ENCODE measurements around the gene NHLH2.

Gene NHLH2

DNA sequence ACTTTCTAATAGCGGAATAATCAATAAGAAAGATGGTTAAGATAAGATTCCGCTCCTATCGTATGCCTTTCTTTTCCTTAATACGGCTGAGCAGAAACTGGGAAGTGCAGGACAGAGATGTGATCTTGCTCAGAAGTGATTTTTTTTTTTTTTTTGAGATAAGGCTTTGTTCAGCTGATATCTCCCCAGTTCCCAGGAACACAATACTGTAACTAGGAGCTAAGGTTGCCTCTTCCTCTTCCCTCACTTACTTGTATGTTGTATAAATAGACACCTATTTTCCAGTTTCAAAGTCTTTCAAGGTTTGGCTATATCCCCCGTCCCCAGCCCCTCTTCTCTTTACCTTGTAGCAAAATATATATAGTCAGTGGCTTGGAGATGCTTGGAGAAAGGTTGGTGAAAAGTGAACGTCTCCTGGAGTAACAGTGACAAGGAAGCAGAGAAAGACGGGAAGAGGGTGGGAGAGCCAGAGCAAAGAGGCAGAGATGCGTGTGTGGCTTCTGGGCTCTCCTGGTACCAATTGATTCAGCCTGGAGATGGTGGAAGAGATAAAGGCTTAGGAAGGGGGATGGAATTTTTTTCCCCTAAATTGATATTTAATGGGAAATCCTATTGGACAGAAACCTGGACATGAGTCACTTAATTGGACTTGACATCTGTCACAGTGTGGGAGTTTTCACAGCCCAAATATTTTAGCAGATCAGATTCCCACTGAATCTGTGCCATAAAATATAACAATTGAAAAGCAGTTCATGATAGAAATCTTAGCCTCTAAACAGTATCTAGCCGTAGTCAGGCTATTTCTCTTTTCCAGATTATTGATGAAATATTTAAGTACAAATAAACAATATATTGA, at the start of gene NHLH2:
Gene NHLH2 (minus strand): TSS at position 522 of the 856 bp plus-strand sequence. CDS start 2,754 bp downstream, outside the sequence.
- no peak for DNase-seq (ENCODE audit: low read depth in 3 of 3)

DNA sequence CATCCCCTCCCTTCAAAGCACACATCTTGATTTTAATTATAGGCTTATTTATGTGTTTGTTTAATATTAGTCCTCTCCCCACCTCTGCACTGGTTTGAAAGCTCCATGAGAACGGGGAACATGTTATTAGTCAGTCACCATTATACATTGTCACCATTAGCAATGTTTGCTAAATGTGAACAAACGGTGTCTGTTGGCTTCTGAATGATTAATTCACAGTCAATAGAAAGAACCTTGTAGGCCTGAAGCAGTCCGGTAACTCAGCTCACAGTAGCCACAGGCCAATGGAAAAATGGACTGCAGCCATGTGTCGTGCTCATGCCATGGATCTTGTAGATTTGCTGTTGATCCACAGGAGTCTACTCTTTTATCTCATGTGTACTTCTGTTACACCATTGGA, 49.7 kb upstream of the NHLH2 start:
- DNase-seq (ENCODE audit: low read depth in 3 of 3) = no peak

DNA sequence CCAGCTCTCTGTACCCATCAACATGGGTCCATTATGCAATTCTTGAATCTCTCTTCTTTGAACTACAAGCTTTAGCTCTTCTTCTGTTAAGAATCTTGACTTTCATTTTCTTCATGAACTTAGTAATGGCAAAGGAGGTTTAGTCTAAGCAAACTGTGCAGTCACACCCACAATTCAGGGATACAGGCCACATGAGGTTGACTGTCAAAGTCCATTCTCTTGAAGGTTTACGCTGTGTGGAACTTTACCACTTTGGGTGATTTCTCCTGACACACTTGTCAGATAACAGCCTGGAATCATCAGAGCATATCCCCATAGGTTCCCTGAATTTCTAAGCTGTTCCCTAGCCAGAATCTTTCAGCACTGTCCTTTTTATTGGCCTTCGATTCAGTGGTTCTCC, 48.0 kb upstream of the NHLH2 start:
- no peak for DNase-seq (ENCODE audit: low read depth in 3 of 3)

DNA sequence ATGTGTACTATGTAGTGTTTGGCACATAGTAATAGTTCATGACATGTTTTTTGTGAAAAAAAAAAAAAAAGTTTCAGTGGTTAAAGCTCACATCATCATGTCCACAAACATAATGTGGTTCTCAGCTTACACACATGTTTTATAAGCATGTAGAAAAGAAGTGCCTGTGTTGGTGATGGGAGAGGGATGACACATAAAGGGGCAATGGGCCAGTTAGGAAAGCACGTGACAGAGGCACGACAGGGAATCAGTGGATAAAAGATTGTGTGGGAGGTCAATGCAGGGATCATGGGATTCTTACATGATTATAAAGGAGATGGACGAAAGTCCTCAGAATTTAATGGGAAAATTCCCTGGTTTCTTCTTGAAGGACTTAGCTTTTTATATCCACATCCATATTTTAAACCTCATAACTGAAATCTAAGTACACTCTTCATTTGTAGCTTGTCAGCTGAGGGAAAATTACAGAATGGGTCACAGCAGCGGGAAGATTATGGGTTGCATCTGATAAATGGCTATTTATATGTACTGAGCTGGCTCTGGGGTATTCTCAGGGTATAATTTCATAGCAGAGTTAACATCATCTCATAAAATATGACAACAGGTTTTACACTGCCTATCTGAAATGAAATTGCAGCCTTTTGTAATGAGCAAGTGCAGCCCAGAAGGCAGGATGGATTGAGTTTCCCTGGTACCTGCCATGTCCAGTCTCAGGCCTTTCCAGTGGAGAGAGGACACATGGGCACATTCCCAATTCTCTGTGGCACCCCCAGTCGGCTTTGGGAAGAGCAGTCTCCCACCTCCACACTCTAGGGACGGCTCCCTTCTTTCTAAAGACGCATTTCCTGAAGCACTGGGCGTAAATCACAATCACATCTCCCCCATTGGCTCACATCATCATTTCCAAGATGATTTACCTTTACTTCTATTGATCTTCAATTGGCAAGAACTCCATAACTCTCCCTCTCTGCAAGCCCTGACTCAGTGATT, 42.3 kb upstream of the NHLH2 start:
- DNase-seq (ENCODE audit: low read depth in 3 of 3) = no peak

DNA sequence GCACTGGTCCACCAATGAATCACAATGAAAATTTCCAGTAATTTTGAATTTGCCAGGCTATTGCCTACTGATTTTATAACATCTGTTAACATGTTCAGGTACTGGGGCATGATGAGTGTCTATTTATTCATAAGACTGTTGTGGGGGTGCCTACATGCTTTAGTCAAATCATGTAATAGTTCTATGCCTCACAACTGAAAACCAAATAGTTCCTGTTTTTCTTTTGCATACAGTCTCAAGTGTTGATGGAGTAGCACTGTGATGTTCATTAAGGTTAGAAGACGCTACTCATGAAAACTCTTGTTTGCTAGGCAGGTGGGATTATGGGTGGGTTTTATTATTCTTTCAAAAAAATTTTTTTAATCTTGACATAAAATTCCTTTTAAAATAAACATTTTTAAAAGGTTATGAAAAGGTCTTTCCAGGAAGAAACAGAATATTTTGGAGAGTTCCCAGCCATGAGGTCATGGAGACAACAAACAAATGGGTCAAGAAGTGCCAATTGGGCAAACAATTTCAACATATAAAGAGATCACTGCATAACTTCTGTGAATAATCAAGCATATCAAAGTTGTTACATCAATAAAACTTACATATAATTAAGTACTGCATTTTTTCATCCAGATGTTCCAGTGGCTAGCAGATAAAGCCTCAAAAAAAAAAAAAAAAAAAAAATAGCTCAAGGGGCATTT, 40.2 kb upstream of the NHLH2 start:
- no peak for DNase-seq (ENCODE audit: low read depth in 3 of 3)

DNA sequence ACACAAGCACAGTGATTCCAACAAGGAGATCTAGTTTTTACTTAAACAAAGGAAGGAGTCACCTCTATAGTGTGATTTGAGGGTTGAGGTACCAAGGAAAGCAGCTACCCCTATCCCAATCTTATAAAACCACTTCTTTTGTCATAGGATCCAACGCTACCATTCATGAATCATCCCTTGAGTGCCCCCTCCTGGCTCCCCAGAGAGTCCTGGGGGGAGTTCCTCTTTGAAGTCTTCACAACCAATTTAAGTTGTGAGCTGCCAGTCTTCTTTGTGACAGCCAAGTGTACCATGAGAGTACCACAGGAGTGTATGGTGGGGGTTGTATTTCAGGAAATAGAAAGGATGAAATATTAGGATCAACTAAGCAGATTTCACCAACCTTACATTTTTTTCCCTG, 39.1 kb upstream of the NHLH2 start:
- no peak for DNase-seq (ENCODE audit: low read depth in 3 of 3)

DNA sequence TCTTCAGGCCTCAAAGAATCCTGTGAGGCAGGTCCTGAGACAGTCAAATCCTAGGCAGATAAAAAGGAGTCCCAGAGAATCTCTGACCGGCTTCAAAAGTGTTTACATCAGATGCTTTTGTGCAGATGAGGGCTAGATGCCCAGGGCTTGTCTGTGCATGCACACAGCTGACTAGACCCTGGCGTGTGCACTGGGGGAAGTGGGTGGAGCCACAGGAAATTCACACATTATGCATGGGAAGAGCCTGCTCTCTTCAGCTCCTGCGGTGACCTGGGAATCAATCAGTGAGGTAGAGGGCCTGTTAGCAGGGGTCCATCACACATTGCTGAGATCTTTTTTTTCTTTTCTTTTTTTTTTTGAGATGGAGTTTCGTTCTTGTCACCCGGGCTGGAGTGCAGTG, 36.6 kb upstream of the NHLH2 start:
- no peak for DNase-seq (ENCODE audit: low read depth in 3 of 3)

DNA sequence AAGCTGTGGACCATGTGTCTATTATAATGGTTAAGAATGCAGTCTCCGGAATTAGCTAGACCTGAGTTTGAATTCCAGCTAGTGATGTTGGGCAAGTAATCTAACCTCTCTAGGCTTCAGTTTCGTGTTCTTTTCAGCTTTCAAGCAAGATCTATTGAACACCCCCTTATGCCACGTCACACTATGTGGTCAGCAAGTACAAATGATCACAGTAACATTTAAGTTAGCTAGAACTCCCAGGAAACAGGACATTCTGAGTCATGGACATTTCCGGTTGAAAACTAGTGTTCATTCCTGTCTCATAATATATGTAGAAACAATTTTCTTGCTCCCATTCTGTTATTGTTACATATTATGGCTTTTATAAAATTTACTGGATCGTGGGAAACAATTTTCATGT, 34.0 kb upstream of the NHLH2 start:
- no peak for DNase-seq (ENCODE audit: low read depth in 3 of 3)

DNA sequence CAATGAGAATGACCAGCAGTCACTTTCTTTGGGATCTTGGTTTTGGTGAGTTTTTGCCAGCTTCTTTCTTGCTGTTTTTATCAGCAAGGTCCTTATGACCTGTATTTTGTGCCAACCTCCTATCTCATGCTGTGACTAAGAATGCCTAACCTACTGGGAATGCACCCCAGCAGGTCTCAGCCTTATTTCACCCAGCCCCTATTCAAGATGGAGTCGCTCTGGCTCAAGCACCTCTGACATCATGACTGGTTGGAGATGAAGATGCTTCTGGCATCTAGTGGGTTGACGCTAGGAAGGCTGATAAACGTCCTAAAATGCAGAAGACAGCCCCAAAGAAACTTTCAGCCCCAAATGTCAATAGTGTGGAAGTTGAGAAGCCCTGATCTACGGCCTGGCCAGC, 33.6 kb upstream of the NHLH2 start:
- no peak for DNase-seq (ENCODE audit: low read depth in 3 of 3)

DNA sequence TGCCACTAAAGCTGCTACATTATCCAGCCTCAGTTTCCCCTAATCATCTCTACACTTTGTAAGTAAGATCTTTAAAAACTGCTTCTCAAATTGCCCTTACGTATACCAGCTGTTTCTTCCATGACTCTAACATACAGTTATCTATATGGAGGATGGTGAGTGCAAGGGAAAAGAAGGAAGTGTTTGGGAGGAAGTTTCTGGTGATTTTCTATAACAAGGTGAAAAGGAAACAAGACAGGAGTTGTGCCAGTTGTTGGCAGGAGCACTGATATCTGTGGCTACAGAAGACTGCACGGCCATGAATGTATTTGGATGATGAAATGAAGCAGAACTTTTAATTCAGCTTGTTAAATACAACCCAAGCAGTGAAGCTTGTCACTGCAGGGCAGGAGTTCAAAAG, 32.3 kb upstream of the NHLH2 start:
- DNase-seq (ENCODE audit: low read depth in 3 of 3) = no peak

DNA sequence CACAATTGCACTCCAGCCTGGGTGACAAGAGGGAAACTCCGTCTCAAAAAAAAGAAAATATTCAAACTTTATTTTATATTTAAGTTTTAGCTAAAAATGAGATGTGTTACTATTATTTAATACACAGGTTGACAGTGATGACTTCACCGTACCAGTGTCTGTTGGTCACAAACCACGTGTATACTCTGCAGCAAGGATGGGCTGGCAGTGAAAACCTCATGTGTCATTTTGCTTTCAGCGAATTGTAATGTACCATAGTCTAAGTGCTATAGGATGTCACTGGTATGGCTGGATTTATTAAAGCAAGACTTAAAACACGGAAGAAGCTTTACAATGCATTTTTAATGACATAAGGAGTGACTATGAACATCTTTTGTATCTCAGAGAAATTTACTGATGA, 28.1 kb upstream of the NHLH2 start:
- no peak for DNase-seq (ENCODE audit: low read depth in 3 of 3)

DNA sequence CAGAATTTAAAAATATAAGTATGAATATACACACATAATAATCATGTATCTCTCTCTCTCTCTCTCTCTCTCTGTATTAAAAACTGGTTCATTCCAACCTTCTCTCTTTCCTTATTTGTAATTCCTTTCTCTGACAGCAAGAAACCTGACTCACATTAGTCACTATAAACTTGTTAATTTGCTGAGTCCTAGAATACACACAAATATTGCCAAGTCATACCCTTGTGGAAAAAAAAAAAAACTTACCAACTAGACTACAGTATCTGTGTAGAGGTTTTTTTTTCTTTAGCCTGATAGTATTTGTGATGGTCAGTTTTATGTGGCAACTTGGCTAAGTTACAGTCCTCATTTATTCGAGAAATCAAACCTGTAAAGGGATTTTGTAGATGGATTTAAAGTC, 26.3 kb upstream of the NHLH2 start:
- no peak for DNase-seq (ENCODE audit: low read depth in 3 of 3)

DNA sequence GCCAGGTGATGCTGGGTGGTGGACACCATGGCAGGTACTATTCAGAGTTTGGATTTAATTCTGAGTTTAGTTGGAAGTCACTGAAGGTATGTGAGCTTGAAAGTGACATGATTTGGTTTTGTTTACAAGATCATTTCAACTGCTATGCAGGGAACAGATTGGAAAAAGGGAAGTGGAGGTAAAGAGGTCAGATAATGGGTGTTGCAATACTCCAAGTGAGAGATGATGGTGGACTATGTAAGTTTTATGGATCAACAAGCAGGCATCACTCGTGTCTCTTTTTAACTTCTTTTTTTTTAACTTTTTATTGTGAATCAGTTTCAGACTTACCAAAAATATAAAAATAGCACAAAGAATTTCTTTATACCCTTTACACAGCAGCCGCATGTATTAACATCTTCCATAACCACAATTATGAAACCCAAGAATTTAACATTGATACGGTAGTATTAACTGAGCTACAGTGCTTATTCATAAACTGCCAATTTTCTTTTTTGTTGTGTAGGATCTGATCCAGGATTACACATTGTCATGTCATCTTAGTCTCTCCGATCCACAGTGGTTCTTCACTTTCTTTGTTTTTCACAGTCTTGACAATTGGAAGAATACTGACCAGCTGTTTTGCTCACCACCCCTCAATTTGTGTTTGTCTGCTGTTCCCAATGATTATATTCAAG, 24.9 kb upstream of the NHLH2 start:
- no peak for DNase-seq (ENCODE audit: low read depth in 3 of 3)

DNA sequence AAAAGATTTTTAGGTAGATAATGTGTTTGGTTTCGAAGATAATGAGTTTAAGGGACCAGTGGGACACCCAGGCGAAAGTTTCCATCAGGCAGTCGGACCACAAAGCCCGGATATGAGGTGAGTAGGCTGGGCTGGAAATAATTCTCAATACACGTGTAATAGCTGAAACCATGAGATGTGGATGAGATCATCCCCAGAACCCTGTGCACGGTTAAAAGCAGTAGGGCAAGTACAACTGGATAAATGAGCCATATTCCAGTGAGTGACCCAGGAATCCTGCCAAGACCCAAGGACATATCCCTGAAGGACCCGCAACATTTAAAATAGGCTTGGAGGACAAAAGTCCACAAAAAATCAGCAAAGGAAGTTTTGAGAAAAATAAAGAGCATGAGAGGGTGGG, 21.5 kb upstream of the NHLH2 start:
- no peak for DNase-seq (ENCODE audit: low read depth in 3 of 3)

DNA sequence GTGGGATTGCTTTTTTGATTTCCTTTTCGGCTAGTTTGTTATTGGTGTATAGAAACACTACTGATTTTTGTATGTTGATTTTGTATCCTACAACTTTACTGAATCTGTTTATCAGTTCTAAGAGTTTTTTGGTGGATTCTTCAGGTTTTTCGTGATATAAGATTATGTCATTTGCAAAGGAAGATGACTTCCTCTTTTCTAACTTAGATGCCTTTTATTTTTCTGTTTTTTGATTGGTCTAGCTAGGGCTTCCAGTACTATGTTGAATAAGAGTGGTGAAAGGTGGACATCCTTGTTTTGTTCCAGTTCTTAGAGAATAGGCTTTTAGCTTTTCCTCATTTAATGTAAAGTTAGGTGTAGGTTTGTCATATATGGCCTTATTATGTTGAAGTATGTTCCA, 13.1 kb upstream of the NHLH2 start:
- DNase-seq (ENCODE audit: low read depth in 3 of 3) = no peak

DNA sequence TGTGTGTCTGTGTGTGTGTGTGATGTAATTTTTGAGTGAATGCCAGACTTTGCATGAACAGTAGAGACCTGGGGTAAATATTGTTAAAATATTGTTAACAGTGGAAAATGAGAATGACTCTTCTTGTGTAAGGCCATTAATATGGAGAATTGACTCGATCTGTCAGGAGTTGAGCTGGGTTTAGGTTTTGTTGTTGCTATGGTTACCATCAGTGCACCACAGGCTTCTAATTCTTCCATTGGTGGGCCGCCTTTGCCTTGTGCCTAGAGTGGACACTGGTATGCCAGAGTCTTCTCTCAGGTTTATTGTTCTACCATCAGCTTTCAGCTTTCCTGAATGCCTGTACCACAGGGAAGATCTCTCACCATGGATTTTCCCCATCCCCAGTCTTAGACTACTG, 10.0 kb upstream of the NHLH2 start:
- no peak for DNase-seq (ENCODE audit: low read depth in 3 of 3)

DNA sequence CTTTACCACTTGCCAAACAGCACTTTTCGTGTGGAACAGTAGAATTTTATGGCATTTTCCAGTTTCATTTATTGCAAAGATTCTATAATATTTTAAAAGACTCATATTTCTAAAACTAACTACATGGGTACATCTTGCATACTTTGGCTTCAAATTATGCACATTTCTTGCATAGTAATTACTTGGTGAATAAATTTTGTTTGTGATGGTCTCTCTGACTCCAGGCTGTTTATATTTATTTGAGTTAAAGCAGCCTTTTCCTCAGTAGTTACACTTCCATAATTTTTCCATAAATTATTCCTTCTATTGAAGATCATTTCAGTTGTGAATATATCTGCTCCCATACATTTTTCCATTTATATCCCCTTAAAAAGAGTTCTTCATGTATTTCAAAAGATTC, 6.9 kb upstream of the NHLH2 start:
- DNase-seq (ENCODE audit: low read depth in 3 of 3) = no peak

DNA sequence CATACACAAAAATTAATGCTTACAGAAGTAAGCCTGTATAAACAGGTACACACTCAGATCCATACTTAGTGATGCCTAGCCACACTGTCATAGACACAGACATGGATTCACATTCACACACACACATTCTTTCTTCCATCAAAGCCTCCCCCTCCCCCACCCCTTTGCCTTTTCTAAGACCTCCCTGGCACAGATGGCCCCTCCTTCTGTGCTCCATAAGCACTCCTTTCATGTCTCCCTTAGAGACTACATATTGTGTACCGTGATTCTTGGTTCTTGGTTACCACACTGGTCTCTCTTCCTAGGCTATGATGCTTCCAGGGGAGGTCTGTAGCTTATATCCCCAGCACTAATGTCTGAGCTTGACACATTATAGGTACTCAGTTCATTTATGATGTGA, 2.0 kb upstream of the NHLH2 start:
- DNase-seq (ENCODE audit: low read depth in 3 of 3) = no peak

DNA sequence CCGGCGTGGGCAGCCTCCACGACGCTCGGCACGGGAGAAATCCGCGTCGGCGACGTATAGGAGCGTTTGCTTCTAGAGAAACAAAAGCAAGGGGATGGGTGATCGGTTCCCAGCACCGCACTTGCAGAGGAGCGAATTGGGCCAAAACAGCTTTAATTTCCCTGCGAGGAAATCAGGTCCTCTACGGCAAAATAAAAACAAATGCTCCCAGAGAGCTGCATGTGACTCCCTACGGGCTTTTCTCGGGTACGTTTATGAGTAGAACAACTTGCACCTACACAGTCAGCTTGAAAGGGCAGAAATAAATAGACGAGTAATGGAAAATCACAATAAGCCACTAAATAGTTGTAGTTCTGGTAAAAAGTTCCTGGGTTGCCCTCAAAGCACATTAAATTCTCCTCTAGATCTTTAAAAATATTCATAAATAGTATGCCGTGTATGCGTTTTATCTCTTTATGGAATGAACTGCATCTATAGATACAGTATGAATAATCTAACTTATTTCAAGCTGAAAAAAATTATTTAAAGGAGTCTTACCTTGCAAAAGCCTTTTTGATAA, 1.2 kb downstream of the NHLH2 start:
- DNase-seq (ENCODE audit: low read depth in 3 of 3) = no peak

DNA sequence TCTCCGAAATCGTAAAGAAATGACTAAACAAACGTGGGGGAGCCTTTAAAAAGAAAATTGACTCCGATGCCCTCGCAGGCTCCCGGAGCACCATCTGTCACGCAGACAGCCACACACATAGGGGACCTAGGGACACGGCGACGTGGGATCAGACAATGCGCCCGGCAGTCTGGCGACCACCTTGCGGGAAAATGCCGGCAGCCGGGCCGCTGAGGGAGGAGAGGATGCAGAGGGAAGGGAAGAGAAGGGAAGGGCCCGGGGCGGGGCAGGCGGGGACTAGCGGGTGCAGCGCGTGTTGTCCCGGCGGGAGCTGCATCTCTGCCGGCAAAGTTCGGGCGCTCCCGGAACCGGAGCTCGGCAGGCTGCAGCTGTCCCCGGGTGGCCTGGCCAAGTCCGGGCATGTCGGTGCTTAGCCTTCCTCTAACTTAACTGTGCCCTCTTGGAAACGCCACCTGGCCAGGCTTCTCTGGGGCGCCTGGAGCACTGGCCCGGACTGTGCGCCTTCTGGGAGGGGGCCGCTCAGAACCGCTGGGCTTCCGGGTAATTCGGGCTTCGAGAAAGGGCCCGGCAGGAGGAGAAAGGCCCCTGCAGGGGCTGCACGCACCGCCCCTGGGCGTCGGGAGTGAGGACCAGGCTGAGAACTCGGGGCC, 1.8 kb downstream of the NHLH2 start:
- no peak for DNase-seq (ENCODE audit: low read depth in 3 of 3)

Measured in stimulated activated CD4-positive, alpha-beta T cell treated with anti-CD3 and anti-CD28 coated beads, TNF-alpha, amount 100 ng/mL, for 48 hours (primary cell).